Astrocyte of the spinal cord (primary cell): ENCODE results near the gene GDI2.

Experiments
- DNase-seq: peaks from one replicate; pipeline ENCODE4 v3.0.0; 2011; ENCODE audit warnings: low read depth, low spot score
- H3K4me3 ChIP-seq: 2 replicates; pipeline ENCODE4 v1.5.1; 2011; ENCODE audit warnings: low read depth, mild to moderate bottlenecking, low read length, moderate library complexity
- in situ Hi-C: cut with HindIII; loops from 2 replicates; pipeline ENCODE4 v1.10.0; 2017; ENCODE audit warnings: low sequenced_read_pairs
- TF ChIP-seq, protein P1 (sequence below): IDR thresholded peaks from 2 replicates; pipeline ENCODE4 v1.5.1; 2012; ENCODE audit warnings: low read depth, mild to moderate bottlenecking, low read length, inconsistent platforms

The GDI2 gene

DNA sequence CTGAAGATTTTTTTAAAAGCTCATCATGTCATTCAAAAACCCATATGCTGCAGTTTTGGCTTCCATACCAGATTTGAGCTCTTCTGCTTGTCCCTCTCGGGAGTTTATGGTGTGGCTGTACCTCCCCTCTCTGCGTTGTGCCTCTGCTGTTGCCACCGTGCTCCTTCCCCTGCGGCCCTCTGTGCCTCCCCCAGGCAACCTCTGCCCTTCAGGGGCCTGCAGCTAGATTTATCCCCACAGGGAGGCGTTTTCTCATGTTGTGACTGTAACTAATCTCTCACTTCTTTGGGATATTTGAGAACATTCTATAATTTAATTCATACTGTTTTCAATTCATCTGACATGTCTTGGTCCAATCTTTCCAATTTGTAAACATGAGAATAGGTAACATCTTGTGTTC is 75.9 kb downstream of the GDI2 start:
- TF ChIP-seq, protein P1, sequence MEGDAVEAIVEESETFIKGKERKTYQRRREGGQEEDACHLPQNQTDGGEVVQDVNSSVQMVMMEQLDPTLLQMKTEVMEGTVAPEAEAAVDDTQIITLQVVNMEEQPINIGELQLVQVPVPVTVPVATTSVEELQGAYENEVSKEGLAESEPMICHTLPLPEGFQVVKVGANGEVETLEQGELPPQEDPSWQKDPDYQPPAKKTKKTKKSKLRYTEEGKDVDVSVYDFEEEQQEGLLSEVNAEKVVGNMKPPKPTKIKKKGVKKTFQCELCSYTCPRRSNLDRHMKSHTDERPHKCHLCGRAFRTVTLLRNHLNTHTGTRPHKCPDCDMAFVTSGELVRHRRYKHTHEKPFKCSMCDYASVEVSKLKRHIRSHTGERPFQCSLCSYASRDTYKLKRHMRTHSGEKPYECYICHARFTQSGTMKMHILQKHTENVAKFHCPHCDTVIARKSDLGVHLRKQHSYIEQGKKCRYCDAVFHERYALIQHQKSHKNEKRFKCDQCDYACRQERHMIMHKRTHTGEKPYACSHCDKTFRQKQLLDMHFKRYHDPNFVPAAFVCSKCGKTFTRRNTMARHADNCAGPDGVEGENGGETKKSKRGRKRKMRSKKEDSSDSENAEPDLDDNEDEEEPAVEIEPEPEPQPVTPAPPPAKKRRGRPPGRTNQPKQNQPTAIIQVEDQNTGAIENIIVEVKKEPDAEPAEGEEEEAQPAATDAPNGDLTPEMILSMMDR = peak; percentile 12
- DNase-seq = no peak
- H3K4me3 ChIP-seq = no peak overlapping the region
- in situ Hi-C loops = no loop called here

DNA sequence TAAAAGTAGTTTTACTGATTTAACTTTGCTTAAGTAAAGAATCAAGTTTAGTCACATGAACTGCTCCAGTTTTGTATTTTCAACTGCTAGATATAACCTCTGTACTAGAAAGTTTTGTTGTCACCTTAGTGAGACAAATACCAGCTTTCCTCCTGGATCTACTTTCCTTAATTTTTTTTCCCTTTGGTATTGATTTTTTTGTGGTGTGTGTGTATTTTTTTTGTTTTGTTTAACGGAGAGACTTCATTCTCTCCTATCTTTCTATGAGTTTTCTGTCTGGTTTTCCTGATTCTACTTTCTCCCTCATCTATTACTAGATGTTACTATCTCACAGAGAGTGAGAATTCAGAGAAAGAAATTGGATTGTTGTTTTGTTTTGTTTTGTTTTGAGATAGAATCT is 76.6 kb downstream of the GDI2 start:
- TF ChIP-seq, protein P1 = no peak
- in situ Hi-C loops = no loop called here
- H3K4me3 ChIP-seq = no peak overlapping the region
- no peak for DNase-seq

DNA sequence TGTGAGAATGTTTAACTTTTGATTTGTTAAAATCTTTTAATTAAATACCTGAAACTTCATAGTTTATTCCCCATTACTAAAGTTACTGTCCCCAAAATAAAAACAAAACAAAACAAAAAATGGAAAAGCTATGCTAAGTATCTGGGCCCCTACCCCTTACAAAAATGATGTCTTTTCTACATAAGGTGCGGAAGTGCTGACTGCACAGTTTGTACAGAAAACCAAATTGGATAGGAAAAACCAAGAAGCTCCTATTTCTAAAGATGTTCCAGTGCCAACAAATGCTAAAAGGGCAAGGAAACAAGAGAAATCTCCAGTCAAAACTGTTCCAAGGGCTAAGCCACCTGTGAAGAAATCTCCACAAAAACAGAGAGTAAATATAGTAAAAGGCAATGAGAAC is 78.1 kb downstream of the GDI2 start:
- in situ Hi-C loops = no loop called here
- no peak for DNase-seq
- TF ChIP-seq, protein P1 = no peak
- H3K4me3 ChIP-seq = no peak overlapping the region

DNA sequence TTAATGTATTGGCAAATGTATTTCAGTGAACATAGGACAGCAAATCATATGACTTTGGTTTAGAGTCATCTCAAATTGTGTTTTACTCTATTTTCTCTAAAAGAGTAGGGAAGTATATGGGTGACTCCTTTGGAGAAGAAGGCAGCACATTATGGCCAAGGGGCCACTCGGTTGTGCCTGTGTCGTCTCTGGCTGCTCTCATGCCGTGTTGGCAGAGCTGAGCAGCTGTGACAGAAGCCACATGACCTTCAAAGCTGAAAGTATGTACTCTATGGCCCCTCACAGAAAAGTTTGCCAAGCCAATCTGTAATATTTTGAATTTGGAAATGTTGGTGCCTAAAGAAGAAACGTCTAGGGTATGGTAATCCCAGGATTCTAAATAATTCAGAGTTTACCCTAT is 81.1 kb downstream of the GDI2 start:
- TF ChIP-seq, protein P1 = no peak
- in situ Hi-C loops = no loop called here

DNA sequence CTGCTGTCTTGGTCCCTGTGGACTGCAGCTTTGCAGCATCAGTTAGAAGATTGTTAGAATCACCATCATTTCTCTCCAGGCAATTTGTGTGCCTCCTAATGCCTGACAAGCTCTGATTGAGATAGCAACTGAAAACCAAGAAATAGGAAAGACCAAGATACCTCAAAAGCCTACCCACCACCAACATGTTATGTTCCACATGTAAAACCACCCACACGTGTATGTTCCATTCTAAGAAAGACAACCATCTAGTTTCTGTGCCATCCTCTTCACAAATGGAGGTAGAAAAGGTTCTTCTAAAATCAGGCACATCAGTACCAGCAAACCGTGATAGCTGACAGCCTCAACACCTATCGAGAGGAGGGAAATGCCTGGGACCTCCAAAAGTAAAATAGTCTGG is 81.7 kb downstream of the GDI2 start:
- no peak overlapping the region for H3K4me3 ChIP-seq
- no peak for DNase-seq
- in situ Hi-C loops = no loop called here
- TF ChIP-seq, protein P1 = no peak

More for the DNA sequence above, 81.1 kb downstream of the GDI2 start:
- no peak overlapping the region for H3K4me3 ChIP-seq
- DNase-seq = no peak

DNA sequence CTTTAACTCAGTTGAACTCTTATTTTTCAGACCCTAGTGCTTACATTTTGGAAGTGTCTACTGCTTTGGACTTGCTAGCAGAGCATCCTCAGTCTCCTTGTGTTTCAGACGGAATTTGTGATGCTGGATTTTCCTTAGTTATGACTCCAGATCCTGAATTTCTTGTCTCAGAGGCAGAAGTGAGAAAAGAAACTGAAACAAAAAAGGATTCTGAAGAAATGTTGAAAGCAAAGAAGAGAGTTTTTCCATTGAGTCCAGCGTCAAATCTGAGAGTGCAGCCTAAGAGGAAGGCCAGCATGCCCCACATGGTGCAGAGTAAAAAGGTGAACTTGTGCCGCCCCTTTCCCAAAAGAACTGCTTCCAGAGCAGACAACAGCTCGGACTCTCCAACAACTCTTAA is 82.5 kb downstream of the GDI2 start:
- in situ Hi-C loops = no loop called here
- no peak overlapping the region for H3K4me3 ChIP-seq
- no peak for DNase-seq
- TF ChIP-seq, protein P1 = no peak

DNA sequence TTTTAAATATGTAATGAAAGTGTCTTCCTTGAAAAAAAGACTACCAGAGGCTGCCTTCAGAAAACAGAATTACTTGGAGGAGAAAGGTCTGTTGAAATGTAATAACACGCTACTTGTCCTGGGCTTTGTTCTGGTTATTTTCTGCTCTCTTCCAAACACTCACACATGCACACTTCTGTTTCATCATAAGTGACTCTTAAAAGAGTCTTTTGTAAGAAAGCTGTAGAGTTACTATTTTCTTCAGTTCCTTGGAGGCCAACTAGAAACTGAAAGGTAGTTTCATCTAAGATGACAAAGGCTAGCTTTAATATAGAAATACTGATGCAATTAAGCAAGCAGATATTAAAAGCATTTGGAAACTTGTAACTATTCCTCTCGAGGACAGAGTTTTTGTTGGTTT is 89.5 kb downstream of the GDI2 start:
- no peak overlapping the region for H3K4me3 ChIP-seq
- TF ChIP-seq, protein P1 = no peak
- DNase-seq = no peak
- in situ Hi-C loops = no loop called here
